CD4-positive, alpha-beta memory T cell (primary cell): ENCODE results near the gene CYP3A5. TPM values are rescaled to one million over a fixed set of nuclear protein-coding genes. Genes with fewer than 3 reads are reported as not detected.

Source experiments
- CTCF ChIA-PET: fragments of 350-600 bp; sonication (Branson Sonifier 250); formaldehyde crosslinking; loops from one replicate; lab custom pipeline; 2021; ENCODE audit warnings: inconsistent platforms; ENCODE audit not compliant: partially characterized antibody; lab: Charles Lee
- POLR2A ChIA-PET: fragments of 350-600 bp; sonication (Branson Sonifier 250); formaldehyde crosslinking; loops from one replicate; lab custom pipeline; 2021; ENCODE audit not compliant: partially characterized antibody; lab: Charles Lee
- DNase-seq, 5 donors: peaks; one replicate each; pipeline versions ENCODE4 v3.0.0 to v3.0.0-alpha.2; 2020 to 2022; ENCODE audit warnings: mixed read lengths in 1 of 5
- H3K27ac ChIP-seq: one replicate; pipeline ENCODE4 v1.7.0; 2013; ENCODE audit warnings: low read depth, low read length
- H3K27me3 ChIP-seq: 2 replicates; pipeline ENCODE4 v1.7.0; 2013; ENCODE audit warnings: mild to moderate bottlenecking, low read length, moderate library complexity; ENCODE audit not compliant: insufficient read depth
- H3K36me3 ChIP-seq: 2 replicates; pipeline ENCODE4 v1.7.0; 2013; ENCODE audit warnings: mild to moderate bottlenecking, low read length, moderate library complexity; ENCODE audit not compliant: insufficient read depth
- H3K4me1 ChIP-seq: 2 replicates; pipeline ENCODE4 v1.7.0; 2013; ENCODE audit warnings: mild to moderate bottlenecking, low read length, moderate library complexity; ENCODE audit not compliant: insufficient read depth
- H3K4me3 ChIP-seq, 2 donors: one replicate each; pipeline ENCODE4 v1.7.0; 2013; ENCODE audit warnings: low read length in 2 of 2, mild to moderate bottlenecking in 1 of 2
- H3K9me3 ChIP-seq, 2 donors: one replicate each; pipeline ENCODE4 v1.7.0; 2013; ENCODE audit warnings: low read length in 2 of 2, control low read depth in 1 of 2; ENCODE audit not compliant: control insufficient read depth in 1 of 2
- H3K27ac Mint-ChIP-seq, 7 donors: one replicate each; pipeline ENCODE4 v1.8.0; 2020 to 2021; ENCODE audit warnings: mixed read lengths in 7 of 7, mild to moderate bottlenecking in 6 of 7, inconsistent platforms in 3 of 7, moderate library complexity in 3 of 7
- H3K27me3 Mint-ChIP-seq, 2 donors: one replicate each; pipeline ENCODE4 v1.8.0; 2020 to 2021; ENCODE audit warnings: mixed read lengths in 2 of 2
- H3K36me3 Mint-ChIP-seq, 2 donors: one replicate each; pipeline ENCODE4 v1.8.0; 2020 to 2021; ENCODE audit warnings: mixed read lengths in 2 of 2, inconsistent platforms in 1 of 2, mild to moderate bottlenecking in 1 of 2
- H3K4me1 Mint-ChIP-seq, 4 donors: one replicate each; pipeline ENCODE4 v1.8.0; 2020 to 2021; ENCODE audit warnings: mixed read lengths in 4 of 4, mild to moderate bottlenecking in 1 of 4
- H3K4me3 Mint-ChIP-seq, 8 donors: one replicate each; pipeline ENCODE4 v1.8.0; 2020 to 2021; ENCODE audit warnings: mixed read lengths in 8 of 8, mild to moderate bottlenecking in 7 of 8, moderate library complexity in 6 of 8, inconsistent platforms in 3 of 8
- H3K9me3 Mint-ChIP-seq, 8 donors: one replicate each; pipeline ENCODE4 v1.8.0; 2020 to 2021; ENCODE audit warnings: mixed read lengths in 8 of 8, mild to moderate bottlenecking in 5 of 8, inconsistent platforms in 3 of 8, moderate library complexity in 1 of 8
- intact Hi-C: fragments of 100-400 bp; cut with micrococcal nuclease; formaldehyde crosslinking; loops from one replicate; pipeline ENCODE4 v1.15.1; 2023
- polyA plus RNA-seq, 2 donors: library from polyadenylated mRNA; unstranded; fragments of 300-500 nt; fragmentation: Illumina TruSeq; gene quantifications; one replicate each; pipeline ENCODE4 v1.2.3, GENCODE V29; 2021
- total RNA-seq, 2 experiments: library from RNA; stranded (reverse); gene quantifications; one replicate each; pipeline ENCODE4 v1.2.3, GENCODE V29; 2021

Gene CYP3A5
- total and polyA plus RNA-seq, 4 experiments from 2014 or later, result 0.19 to 0.45 TPM; not detected in 2

DNA sequence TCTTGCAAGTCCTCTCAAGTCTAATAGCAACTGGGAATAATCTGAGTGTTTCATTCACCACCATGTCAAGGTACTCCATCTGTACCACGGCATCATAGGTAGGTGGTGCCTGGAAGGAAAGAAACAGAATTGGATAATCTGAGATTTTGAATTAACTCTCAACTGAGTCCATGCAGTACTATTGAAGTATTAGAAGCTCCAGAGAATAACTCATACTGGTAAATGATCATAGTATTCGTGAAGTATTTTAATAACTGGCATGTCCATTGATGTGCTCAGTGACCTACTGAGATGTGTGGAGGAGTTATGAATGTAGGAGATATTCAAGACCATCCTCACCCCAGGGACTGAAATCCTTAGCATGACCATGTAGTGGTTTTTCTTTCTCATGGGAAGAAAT lies 27.1 kb downstream of the CYP3A5 start:
- Histone ChIP-seq H3K27ac (no peak overlapping the region), H3K9me3 (no peaks in the 10 kb centered on the region), H3K4me1 (no peaks in the 10 kb centered on the region), H3K27me3 (no peaks in the 10 kb centered on the region), H3K36me3 (no peaks in the 10 kb centered on the region), H3K4me3 (no peak overlapping the region)
- DNase-seq, result no peak
- no peak overlapping the region for H3K4me3 Mint-ChIP-seq
- H3K36me3 Mint-ChIP-seq, result peaks cover 39 to 40% of the 10 kb centered on the region in 2 donors
- intact Hi-C loops, result no loop called here
- H3K27me3 Mint-ChIP-seq, result no peaks in the 10 kb centered on the region
- ChIA-PET CTCF (no interaction called here), POLR2A (no interaction called here)
- H3K9me3 Mint-ChIP-seq, result peaks cover 0 to 7% (median 0%) of the 10 kb centered on the region in 8 donors
- H3K4me1 Mint-ChIP-seq, result peaks cover 3 to 6% (median 5%) of the 10 kb centered on the region in 4 donors
- peak overlapping the region in 1 of 7 donors; percentile 48 for H3K27ac Mint-ChIP-seq

DNA sequence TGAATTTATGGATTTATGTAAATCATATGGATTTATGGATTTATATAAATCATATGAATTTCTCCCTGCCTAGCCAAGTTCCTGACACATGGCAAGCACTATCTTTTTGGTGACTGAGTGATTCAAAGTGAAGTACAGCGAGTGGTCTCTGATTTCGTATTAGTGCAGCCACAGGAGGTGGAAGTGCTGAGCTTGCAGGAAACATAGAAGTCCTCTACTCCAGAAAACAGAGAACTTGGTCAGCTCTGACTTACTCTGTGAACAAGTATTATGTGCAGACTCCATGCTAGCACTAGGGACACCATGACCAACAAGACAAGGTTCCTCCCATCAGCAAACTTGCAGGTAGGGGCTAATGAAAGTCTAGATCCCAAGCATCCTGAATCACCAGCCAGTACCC lies 28.5 kb downstream of the CYP3A5 start:
- CTCF ChIA-PET, result no interaction called here
- H3K27me3 Mint-ChIP-seq, result no peaks in the 10 kb centered on the region
- Histone ChIP-seq H3K27me3 (no peaks in the 10 kb centered on the region), H3K4me1 (no peaks in the 10 kb centered on the region), H3K4me3 (no peak overlapping the region), H3K36me3 (no peaks in the 10 kb centered on the region), H3K27ac (no peak overlapping the region), H3K9me3 (no peaks in the 10 kb centered on the region)
- no peak overlapping the region for H3K4me3 Mint-ChIP-seq
- peaks cover 41 to 45% of the 10 kb centered on the region in 2 donors for H3K36me3 Mint-ChIP-seq
- peaks cover 0 to 7% (median 0%) of the 10 kb centered on the region in 8 donors for H3K9me3 Mint-ChIP-seq
- DNase-seq, result no peak
- peaks cover 0 to 5% (median under 1%) of the 10 kb centered on the region in 4 donors for H3K4me1 Mint-ChIP-seq
- intact Hi-C loops, result no loop called here
- H3K27ac Mint-ChIP-seq, result no peak overlapping the region
- POLR2A ChIA-PET, result no interaction called here

DNA sequence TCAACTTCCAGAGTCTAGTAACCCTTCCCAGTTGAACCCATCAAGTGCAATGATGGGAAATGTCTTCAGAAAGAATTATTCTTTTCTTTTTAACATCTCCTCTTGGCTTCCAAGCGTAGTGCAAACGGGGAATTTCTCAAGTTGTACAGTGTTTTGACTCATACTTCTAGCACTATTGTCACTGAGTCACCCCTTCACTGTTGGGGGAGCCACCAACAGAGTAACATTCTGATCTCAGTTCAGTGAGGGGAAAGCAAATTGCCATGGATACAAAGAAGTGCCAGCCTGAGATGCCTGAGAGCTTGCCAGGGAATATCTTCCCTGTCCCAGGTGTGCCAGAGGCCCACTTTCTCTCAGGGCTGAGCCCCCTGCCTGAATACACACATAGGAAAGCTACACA lies 31.0 kb downstream of the CYP3A5 start:
- no peak for DNase-seq
- Mint-ChIP-seq H3K27me3 (no peaks in the 10 kb centered on the region), H3K4me3 (no peak overlapping the region), H3K9me3 (peaks cover 0 to 2% (median 0%) of the 10 kb centered on the region in 8 donors), H3K27ac (no peak overlapping the region), H3K4me1 (peaks cover 0 to 5% (median under 1%) of the 10 kb centered on the region in 4 donors), H3K36me3 (peaks cover 51 to 52% of the 10 kb centered on the region in 2 donors)
- Histone ChIP-seq H3K27me3 (no peaks in the 10 kb centered on the region), H3K9me3 (no peaks in the 10 kb centered on the region), H3K27ac (no peak overlapping the region), H3K4me1 (no peaks in the 10 kb centered on the region), H3K4me3 (no peak overlapping the region), H3K36me3 (no peaks in the 10 kb centered on the region)
- intact Hi-C loops, result no loop called here
- ChIA-PET POLR2A (no interaction called here), CTCF (no interaction called here)

DNA sequence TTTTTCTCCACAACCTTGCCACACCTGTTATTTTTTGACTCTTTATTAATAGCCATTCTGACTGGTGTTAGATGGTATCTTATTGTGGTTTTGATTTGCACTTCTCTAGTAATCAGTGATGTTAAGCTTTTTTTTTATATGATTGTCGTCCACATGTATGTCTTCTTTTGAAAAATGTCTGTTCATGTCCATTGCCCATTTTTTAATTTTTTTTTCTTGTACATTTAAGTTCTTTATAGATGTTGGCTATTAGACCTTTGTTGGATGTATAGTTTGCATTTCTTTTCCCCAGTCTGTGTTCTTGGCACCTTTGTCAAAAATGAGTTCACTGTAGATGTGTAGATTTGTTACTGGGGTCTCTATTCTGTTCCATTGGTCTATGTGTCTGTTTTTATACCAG lies 34.2 kb downstream of the CYP3A5 start:
- H3K9me3 ChIP-seq, result no peaks in the 10 kb centered on the region
- Mint-ChIP-seq H3K9me3 (no peaks in the 10 kb centered on the region), H3K4me3 (no peak overlapping the region), H3K27ac (no peak overlapping the region), H3K36me3 (peaks cover 48 to 61% of the 10 kb centered on the region in 2 donors), H3K4me1 (peaks cover 0 to 6% (median 0%) of the 10 kb centered on the region in 4 donors), H3K27me3 (no peaks in the 10 kb centered on the region)
- intact Hi-C loops, result no loop called here
- no peaks in the 10 kb centered on the region for H3K27me3 ChIP-seq
- POLR2A ChIA-PET, result no interaction called here
- no peaks in the 10 kb centered on the region for H3K4me1 ChIP-seq
- no peak overlapping the region for H3K27ac ChIP-seq
- H3K36me3 ChIP-seq, result no peaks in the 10 kb centered on the region
- DNase-seq, result no peak
- CTCF ChIA-PET, result no interaction called here
- no peak overlapping the region for H3K4me3 ChIP-seq

DNA sequence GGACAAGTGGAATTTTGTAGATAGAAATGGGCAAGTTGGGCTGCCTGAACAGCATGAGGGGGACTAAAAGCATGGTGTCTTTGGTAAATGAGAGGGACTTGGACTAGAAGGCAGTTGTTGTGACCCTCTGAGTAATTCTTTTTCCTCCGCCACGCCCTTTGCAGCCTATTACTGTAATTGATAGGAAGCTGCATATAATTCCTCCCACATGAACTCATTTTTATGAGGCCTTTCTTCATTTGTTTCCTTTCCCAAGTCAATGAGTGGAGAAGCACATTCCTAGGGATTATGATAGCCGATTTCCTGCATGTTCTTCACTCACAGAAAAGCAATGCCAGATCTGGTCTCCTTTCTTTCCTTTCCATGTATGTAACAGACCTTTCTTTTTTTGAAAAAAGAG lies 35.4 kb downstream of the CYP3A5 start:
- Histone ChIP-seq H3K4me3 (no peak overlapping the region), H3K9me3 (no peaks in the 10 kb centered on the region), H3K27me3 (no peaks in the 10 kb centered on the region), H3K27ac (no peak overlapping the region), H3K4me1 (no peaks in the 10 kb centered on the region), H3K36me3 (no peaks in the 10 kb centered on the region)
- DNase-seq, result no peak
- peaks cover 0 to 6% (median 0%) of the 10 kb centered on the region in 4 donors for H3K4me1 Mint-ChIP-seq
- H3K9me3 Mint-ChIP-seq, result no peaks in the 10 kb centered on the region
- CTCF ChIA-PET, result no interaction called here
- POLR2A ChIA-PET, result no interaction called here
- no peak overlapping the region for H3K4me3 Mint-ChIP-seq
- intact Hi-C loops, result no loop called here
- peaks cover 45 to 59% of the 10 kb centered on the region in 2 donors for H3K36me3 Mint-ChIP-seq
- H3K27ac Mint-ChIP-seq, result peak overlapping the region in 1 of 7 donors; percentile 11
- H3K27me3 Mint-ChIP-seq, result no peaks in the 10 kb centered on the region

DNA sequence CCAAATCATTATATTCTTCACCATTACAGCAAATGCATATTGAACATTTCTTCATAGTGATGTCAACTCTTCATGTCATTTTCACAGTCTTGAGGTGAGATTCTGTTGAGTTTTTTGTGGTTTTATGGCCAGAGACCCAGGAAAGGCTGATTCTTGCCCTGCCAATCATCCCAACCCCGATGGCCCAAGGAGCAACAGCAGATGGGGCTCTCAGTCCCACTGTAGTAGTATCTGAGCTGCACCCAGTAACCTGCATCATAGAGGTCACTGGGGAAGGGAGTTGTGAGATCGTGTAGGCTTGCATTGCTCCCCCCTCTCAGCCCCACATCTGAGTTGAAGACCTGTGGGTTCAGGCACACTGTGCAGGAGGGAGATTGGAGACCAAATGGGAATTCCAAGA lies 36.3 kb downstream of the CYP3A5 start:
- no peaks in the 10 kb centered on the region for H3K27me3 Mint-ChIP-seq
- Histone ChIP-seq H3K9me3 (no peaks in the 10 kb centered on the region), H3K36me3 (no peaks in the 10 kb centered on the region), H3K4me3 (no peak overlapping the region), H3K27ac (no peak overlapping the region), H3K4me1 (no peaks in the 10 kb centered on the region), H3K27me3 (no peaks in the 10 kb centered on the region)
- ChIA-PET CTCF (interaction anchor here (0.6 kb wide), 1 partner anchor 378 kb away, joined by 4 read pairs; no protein-coding TSS in a partner anchor), POLR2A (no interaction called here)
- no peak for DNase-seq
- intact Hi-C loops, result no loop called here
- H3K4me3 Mint-ChIP-seq, result no peak overlapping the region
- no peak overlapping the region for H3K27ac Mint-ChIP-seq
- H3K9me3 Mint-ChIP-seq, result no peaks in the 10 kb centered on the region
- H3K36me3 Mint-ChIP-seq, result peaks cover 46 to 59% of the 10 kb centered on the region in 2 donors
- peaks cover 0 to 6% (median 0%) of the 10 kb centered on the region in 4 donors for H3K4me1 Mint-ChIP-seq

DNA sequence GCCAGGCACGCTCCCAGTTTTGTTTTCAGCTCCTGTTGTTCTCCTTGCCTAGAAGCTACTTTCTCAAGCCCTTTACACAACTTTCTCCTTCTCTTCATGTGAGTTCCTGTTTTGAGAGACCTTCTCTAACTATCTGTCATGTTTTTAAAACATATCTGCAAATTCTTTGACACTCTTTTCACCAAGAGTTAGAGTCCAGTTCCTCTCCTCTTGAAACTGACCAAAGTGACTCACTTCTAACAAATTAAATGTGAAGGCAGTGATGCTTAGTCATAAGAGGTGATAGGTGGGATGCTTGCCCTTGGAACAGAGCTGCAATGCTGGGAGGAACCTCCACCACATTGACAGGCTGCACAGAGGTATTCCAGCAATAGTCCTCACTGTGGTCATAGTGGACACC lies 37.8 kb downstream of the CYP3A5 start:
- Mint-ChIP-seq H3K4me1 (peaks cover 0 to 5% (median under 1%) of the 10 kb centered on the region in 4 donors), H3K36me3 (peaks cover 44 to 53% of the 10 kb centered on the region in 2 donors), H3K27ac (peak overlapping the region in 1 of 7 donors; percentile 75), H3K9me3 (no peaks in the 10 kb centered on the region), H3K4me3 (no peak overlapping the region), H3K27me3 (no peaks in the 10 kb centered on the region)
- CTCF ChIA-PET, result no interaction called here
- Histone ChIP-seq H3K36me3 (no peaks in the 10 kb centered on the region), H3K4me3 (no peak overlapping the region), H3K9me3 (no peaks in the 10 kb centered on the region), H3K27me3 (no peaks in the 10 kb centered on the region), H3K27ac (no peak overlapping the region), H3K4me1 (no peaks in the 10 kb centered on the region)
- POLR2A ChIA-PET, result no interaction called here
- DNase-seq, result no peak
- intact Hi-C loops, result no loop called here
